Right atrium auricular region (tissue), 2 donors: ENCODE measurements around the gene SAA4. TPM values are rescaled to one million over a fixed set of nuclear protein-coding genes. Genes with fewer than 3 reads are reported as not detected.

Experiments used
- DNase-seq: peaks from one replicate; pipeline ENCODE4 v3.0.0-alpha.2; 2019; ENCODE audit warnings: low spot score
- H3K27ac ChIP-seq, 2 donors: fragments of 200-600 bp; sonication (generic); 1 replicate in 1 of 2; 2 replicates in 1 of 2; pipeline ENCODE4 v1.5.1; 2016 to 2019
- H3K27me3 ChIP-seq, 2 donors: fragments of 200-600 bp; sonication (generic); one replicate each; pipeline versions ENCODE4 v1.5.1 to v1.6.0; 2017 to 2019
- H3K36me3 ChIP-seq: fragments of 200-600 bp; sonication (generic); one replicate; pipeline ENCODE4 v1.5.1; 2016
- H3K4me1 ChIP-seq, 2 donors: fragments of 200-600 bp; sonication (generic); one replicate each; pipeline versions ENCODE4 v1.5.1 to v1.6.0; 2017 to 2019
- H3K4me3 ChIP-seq, 2 donors: fragments of 200-600 bp; sonication (generic); 1 replicate in 1 of 2; 2 replicates in 1 of 2; pipeline ENCODE4 v1.5.1; 2017 to 2019; ENCODE audit warnings: mild to moderate bottlenecking in 1 of 2, moderate library complexity in 1 of 2
- H3K9me3 ChIP-seq, 2 donors: fragments of 200-600 bp; sonication (generic); one replicate each; pipeline ENCODE4 v1.5.1; 2019
- CTCF ChIP-seq, 2 donors: fragments of 200-600 bp; sonication (generic); IDR thresholded peaks; one replicate each; pipeline ENCODE4 v1.5.1; 2019; ENCODE audit warnings: antibody characterized with exemption in 2 of 2
- total RNA-seq, 2 donors: library from RNA; depleted of rRNA; stranded (reverse); fragments of >200 nt; gene quantifications; one replicate each; pipeline ENCODE4 v1.1.0, GENCODE V29; 2016

SAA4 gene
- total RNA-seq, 2 donors from 2014 or later = not detected

- DNase-seq = peak; percentile 64
- H3K9me3 ChIP-seq = no peaks in the 10 kb centered on the region
- H3K4me3 ChIP-seq = no peak overlapping the region
- no peak overlapping the region for H3K27ac ChIP-seq
- peak in 1 of 2 donors; percentile 65 for TF ChIP-seq CTCF (IDR thresholded peaks at IDR 0.05)
- H3K27me3 ChIP-seq = no peaks in the 10 kb centered on the region
- H3K36me3 ChIP-seq = no peaks in the 10 kb centered on the region
- no peaks in the 10 kb centered on the region for H3K4me1 ChIP-seq
Measured at GRCh38 chr11:18243783-18244362, 7.3 kb upstream of the SAA4 start.

DNA sequence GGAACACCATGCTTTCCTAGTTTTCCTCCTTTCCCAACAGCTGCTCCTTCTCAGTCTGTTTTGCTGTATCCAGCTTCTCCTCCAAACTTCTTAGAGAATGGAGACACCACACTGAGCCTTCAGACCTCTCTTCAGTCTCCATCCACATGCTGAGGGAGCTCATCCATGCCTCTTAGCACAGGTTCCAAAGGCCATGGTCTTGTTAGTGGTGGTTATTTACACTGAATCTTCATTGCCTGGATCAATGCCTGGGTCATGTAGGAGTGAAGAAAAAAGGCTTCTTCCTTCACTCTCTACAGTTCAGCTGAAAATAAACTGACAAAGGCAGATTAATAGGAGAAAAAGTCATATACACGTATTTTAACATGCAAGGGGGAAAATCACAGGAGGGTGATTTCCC is 3.1 kb upstream of the SAA4 start:
- Histone ChIP-seq H3K4me3 (no peak overlapping the region), H3K4me1 (no peaks in the 10 kb centered on the region), H3K27ac (no peak overlapping the region), H3K27me3 (no peaks in the 10 kb centered on the region), H3K36me3 (no peaks in the 10 kb centered on the region), H3K9me3 (no peaks in the 10 kb centered on the region)
- DNase-seq = no peak
- TF ChIP-seq CTCF (IDR thresholded peaks at IDR 0.05) = no peak

DNA sequence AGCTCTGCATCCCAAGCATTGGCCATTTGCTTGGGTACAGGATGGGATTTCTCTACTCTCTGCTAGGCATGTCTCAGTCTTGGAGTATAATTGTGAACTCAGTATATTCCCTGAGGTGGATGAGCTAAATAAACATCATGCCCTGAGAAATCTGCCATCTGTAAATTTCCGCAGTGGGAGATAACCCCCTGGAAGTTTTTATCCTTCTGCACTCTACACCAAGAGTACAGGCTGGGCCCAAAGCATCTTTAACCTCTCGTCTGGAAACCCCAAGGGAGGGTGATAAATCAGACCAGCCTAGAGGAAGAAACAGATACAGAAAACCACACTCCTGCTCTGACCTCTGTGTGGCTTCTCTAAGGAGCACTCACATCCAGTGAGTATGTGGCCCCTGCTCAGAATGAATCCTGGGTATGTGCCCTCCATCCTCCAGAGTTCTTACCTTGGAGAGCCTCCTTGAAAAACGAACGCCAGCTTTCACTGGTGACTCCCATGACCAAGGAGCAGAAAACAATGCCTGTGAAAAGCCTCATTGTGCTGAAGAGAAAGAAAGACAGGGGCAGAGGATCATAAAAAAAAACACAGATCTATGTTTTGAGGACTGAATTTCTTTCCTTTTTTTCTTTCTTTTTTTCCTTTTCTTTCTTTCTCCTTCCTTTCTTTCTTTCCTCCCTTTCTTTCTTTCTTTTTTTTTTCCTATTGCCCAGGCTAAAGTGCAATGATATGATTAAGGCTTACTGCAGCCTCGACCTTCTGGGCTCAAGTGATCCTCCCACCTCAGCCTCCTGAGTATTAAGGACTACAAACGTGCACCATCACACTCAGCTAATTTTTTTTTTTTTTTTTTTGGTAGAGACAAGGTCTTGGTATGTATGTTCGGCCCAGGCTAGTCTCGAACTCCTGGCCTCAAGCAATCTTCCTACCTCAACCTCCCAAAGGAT is 938 bp downstream of the SAA4 start:
- Histone ChIP-seq H3K36me3 (no peaks in the 10 kb centered on the region), H3K9me3 (no peaks in the 10 kb centered on the region), H3K27ac (no peak overlapping the region), H3K4me3 (no peak overlapping the region), H3K4me1 (no peaks in the 10 kb centered on the region), H3K27me3 (no peaks in the 10 kb centered on the region)
- no peak for TF ChIP-seq CTCF (IDR thresholded peaks at IDR 0.05)
- no peak for DNase-seq

DNA sequence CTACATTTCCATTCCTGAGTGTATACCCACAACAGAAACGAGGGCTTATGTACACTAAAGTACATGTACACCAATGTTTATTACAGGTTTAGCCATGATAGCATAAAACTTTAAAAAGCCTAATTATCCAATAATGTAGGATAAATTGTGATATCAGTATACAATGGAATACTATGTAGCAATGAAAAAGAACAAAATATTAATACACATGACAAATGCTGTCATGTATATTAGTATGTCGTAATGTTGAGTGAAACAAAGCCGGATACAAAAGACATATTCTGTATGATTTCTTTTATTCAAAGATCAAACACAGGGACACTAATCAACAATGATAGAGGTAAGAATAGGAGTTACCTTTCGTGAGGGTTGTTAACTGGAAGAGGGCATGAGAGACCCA is 2.7 kb downstream of the SAA4 start:
- Histone ChIP-seq H3K27ac (no peak overlapping the region), H3K9me3 (no peaks in the 10 kb centered on the region), H3K4me3 (no peak overlapping the region), H3K27me3 (no peaks in the 10 kb centered on the region), H3K36me3 (no peaks in the 10 kb centered on the region), H3K4me1 (no peaks in the 10 kb centered on the region)
- no peak for DNase-seq
- TF ChIP-seq CTCF (IDR thresholded peaks at IDR 0.05) = no peak

GRCh38 chr11:18230859-18231258 is 5.7 kb downstream of the SAA4 start:
- Histone ChIP-seq H3K4me3 (no peak overlapping the region), H3K4me1 (no peaks in the 10 kb centered on the region), H3K27me3 (no peaks in the 10 kb centered on the region), H3K9me3 (no peaks in the 10 kb centered on the region), H3K36me3 (no peaks in the 10 kb centered on the region), H3K27ac (no peak overlapping the region)
- no peak for TF ChIP-seq CTCF (IDR thresholded peaks at IDR 0.05)
- no peak for DNase-seq
